ENCODE data around the gene HAT1. TPM values are rescaled to one million over a fixed set of nuclear protein-coding genes. Genes with fewer than 3 reads are reported as not detected.
A peak's percentile ranks its signal among the peaks of the same experiment; 100 is the strongest.

Gene HAT1
- total RNA-seq, 1 donor from 2014 or later = 25.8 TPM

- H3K4me3 ChIP-seq (ENCODE audit: low read depth, low read length) = peak overlapping the region; percentile 72
- TF ChIP-seq CTCF (IDR thresholded peaks at IDR 0.05; ENCODE audit: insufficient read depth, low read length, severe bottlenecking) = no peak
- DNase-seq (ENCODE audit: low read depth) (peak; percentile 18), FAIRE-seq (no peak)
- peaks cover 3% of the 10 kb centered on the region for H3K36me3 ChIP-seq (ENCODE audit: control insufficient read depth, insufficient read depth, low read length)
- H3K27me3 ChIP-seq (ENCODE audit: control insufficient read depth, insufficient read depth, low read length) = no peaks in the 10 kb centered on the region
Observed at GRCh38 chr2:171923206-171923605, 945 bp downstream of the HAT1 start.

- Histone ChIP-seq H3K4me3 (ENCODE audit: low read depth, low read length) (no peak overlapping the region), H3K36me3 (ENCODE audit: control insufficient read depth, insufficient read depth, low read length) (peaks cover 3% of the 10 kb centered on the region), H3K27me3 (ENCODE audit: control insufficient read depth, insufficient read depth, low read length) (no peaks in the 10 kb centered on the region)
- DNase-seq (ENCODE audit: low read depth) (no peak), FAIRE-seq (no peak)
- TF ChIP-seq CTCF (IDR thresholded peaks at IDR 0.05; ENCODE audit: insufficient read depth, low read length, severe bottlenecking) = no peak
Observed at GRCh38 chr2:171924170-171924942, 2.1 kb downstream of the HAT1 start.

- FAIRE-seq = no peak
- no peak for DNase-seq (ENCODE audit: low read depth)
Observed at GRCh38 chr2:171930385-171930784, 8.1 kb downstream of the HAT1 start.

GRCh38 chr2:171939058-171939742 is 16.9 kb downstream of the HAT1 start:
- Histone ChIP-seq H3K36me3 (ENCODE audit: control insufficient read depth, insufficient read depth, low read length) (no peaks in the 10 kb centered on the region), H3K4me3 (ENCODE audit: low read depth, low read length) (no peak overlapping the region), H3K27me3 (ENCODE audit: control insufficient read depth, insufficient read depth, low read length) (no peaks in the 10 kb centered on the region)
- TF ChIP-seq CTCF (IDR thresholded peaks at IDR 0.05; ENCODE audit: insufficient read depth, low read length, severe bottlenecking) = no peak
- no peak for DNase-seq (ENCODE audit: low read depth)
- FAIRE-seq = no peak

More at GRCh38 chr2:171930385-171930784, 8.1 kb downstream of the HAT1 start:
- peaks cover 3% of the 10 kb centered on the region for H3K36me3 ChIP-seq (ENCODE audit: control insufficient read depth, insufficient read depth, low read length)
- H3K4me3 ChIP-seq (ENCODE audit: low read depth, low read length) = no peak overlapping the region
- no peak for TF ChIP-seq CTCF (IDR thresholded peaks at IDR 0.05; ENCODE audit: insufficient read depth, low read length, severe bottlenecking)
- no peaks in the 10 kb centered on the region for H3K27me3 ChIP-seq (ENCODE audit: control insufficient read depth, insufficient read depth, low read length)

GRCh38 chr2:171939743-171940071 is 17.4 kb downstream of the HAT1 start:
- DNase-seq (ENCODE audit: low read depth) = no peak
- no peak for TF ChIP-seq CTCF (IDR thresholded peaks at IDR 0.05; ENCODE audit: insufficient read depth, low read length, severe bottlenecking)
- no peak for FAIRE-seq
- Histone ChIP-seq H3K36me3 (ENCODE audit: control insufficient read depth, insufficient read depth, low read length) (no peaks in the 10 kb centered on the region), H3K27me3 (ENCODE audit: control insufficient read depth, insufficient read depth, low read length) (no peaks in the 10 kb centered on the region), H3K4me3 (ENCODE audit: low read depth, low read length) (no peak overlapping the region)
